Adipose tissue (tissue), 3 donors: Measurements from ENCODE around the gene FRMD6. TPM values are rescaled to one million over a fixed set of nuclear protein-coding genes. Genes with fewer than 3 reads are reported as not detected.
A peak's percentile ranks its signal among the peaks of the same experiment; 100 is the strongest.

Experiments
- H3K27ac ChIP-seq: one replicate; pipeline ENCODE4 v1.5.1; 2013; ENCODE audit warnings: low read depth, low read length
- WGBS, 3 donors: extraction: QIAGEN DNeasy Blood & Tissue Kit; methylation state at CpG; one replicate each; pipeline ENCODE4 v1.1.7; 2013; 5-methylcytosine and 5-hydroxymethylcytosine counted together
- polyA plus RNA-seq, 3 donors: library from polyadenylated mRNA; stranded (reverse); fragments of 200-250 nt; gene quantifications; one replicate each; pipeline ENCODE4 v1.2.3, GENCODE V29; 2013
- donor health status: healthy with polysubstance abuse.
- donor health status: Bipolar disorder and iron deficiency.
- donor health status: healthy.

Gene FRMD6
- polyA plus RNA-seq = 10 to 100 TPM in 1 of 3 donors, 1 to 10 TPM in 2; 2.3 to 16.3 (median 5.2) TPM

DNA sequence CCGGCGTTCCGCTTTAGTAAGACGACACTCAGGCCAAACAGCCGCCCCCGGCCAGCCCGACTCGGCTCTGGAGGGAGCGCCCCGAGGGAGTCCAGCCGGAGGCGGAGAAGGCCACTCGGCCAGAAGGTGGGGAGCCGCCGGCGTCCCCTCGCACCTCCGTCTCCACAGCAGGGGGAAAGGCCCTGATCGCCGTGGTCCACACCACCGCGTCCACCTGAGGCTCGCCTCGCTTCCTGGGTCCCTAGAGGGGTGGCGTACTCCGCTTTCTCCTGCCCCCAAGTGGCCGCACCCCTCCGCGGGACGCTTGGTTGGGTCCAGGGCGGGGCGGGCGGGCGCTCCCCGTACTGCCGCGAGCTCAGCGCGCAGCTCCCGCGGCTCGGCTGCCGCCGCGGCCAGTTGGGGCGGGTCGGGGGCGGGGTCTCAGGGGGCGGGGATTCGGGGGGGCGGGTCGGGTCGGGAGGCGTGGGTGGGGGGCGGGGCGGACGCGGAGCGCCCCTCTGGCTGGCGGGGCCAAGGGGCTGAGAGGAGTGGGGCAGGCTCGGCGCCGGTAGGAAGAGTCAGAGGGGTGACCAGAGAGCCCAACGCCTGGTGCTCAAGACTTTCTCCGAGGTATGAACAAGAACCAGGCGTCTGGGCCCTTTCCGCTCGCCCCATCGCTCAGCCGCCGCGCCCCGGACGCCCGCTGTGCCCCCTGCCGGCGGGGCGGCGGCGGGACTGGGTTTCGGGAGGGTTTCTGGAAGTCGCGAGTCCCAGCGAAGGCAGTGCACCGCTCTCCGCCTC, at the start of gene FRMD6:
TSS of gene FRMD6 (plus strand) at position 523 of the 780 bp plus-strand sequence. CDS start 37,927 bp downstream, outside the sequence.
- WGBS, 3 donors = 0 to 1% (median 0%) methylated on average over 54 to 86 of the region's 86 CpGs
- peak within 1 kb of the TSS; percentile 77 for H3K27ac ChIP-seq

DNA sequence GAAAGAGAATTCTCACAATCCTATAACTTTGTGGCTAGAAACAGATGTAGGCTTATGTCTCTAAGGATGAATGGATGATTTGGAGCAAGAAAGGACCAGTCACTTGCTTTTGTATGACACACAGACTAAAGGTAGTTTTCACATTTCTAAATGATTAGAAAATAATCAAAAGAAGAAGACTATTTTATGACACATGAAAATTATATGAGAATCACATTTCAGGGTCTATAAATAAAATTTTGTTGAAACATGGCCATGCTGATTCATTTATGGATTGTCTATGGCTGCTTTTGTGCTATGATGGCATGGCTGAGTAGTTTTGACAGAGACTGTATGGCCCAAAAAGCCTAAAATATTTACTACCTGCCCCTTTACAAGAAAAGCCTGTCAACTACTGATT, 49.4 kb upstream of the FRMD6 start:
- no peak overlapping the region for H3K27ac ChIP-seq

DNA sequence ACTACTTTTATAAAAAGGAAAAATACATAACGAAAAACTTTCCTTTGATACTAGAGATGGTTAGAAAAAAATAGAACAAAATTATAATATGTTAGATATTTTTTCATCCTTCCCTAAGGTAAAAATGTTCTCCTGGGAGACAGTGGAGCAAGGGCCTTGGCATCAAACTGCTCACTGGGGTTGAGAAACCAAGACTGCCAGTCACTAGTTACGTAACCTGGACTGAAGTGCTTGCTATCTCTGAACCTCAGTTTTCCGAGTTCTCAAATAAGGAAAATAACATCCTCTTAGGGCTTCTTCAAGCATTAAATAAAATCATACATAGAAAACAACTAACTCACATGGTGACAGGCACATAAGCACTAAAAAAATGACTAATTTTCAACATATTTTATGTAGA, 48.2 kb upstream of the FRMD6 start:
- WGBS, 3 donors = 68 to 84% (median 72%) methylated on average over 3 of the region's 3 CpGs
- no peak overlapping the region for H3K27ac ChIP-seq

DNA sequence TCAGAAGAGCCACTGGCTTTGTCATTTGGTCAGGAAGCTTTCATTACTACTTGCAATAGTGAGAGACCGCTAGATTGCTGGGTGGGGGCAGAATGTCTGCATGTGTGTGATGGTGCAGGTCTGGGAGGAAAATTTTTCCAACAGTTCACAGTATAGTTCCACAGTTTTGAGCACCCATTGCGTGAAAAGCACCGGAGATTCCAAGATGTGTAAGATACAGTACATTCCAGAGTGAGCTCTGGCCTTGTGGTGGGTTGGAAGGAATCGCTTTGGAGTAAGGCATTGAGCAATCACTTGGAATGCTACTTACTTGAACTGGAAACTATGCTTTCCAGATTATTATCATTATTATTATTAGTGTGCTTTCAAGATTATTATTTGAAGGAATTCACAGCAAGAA, 47.6 kb upstream of the FRMD6 start:
- H3K27ac ChIP-seq = no peak overlapping the region
- 65 to 81% (median 75%) methylated on average over 4 of the region's 4 CpGs for WGBS, 3 donors

DNA sequence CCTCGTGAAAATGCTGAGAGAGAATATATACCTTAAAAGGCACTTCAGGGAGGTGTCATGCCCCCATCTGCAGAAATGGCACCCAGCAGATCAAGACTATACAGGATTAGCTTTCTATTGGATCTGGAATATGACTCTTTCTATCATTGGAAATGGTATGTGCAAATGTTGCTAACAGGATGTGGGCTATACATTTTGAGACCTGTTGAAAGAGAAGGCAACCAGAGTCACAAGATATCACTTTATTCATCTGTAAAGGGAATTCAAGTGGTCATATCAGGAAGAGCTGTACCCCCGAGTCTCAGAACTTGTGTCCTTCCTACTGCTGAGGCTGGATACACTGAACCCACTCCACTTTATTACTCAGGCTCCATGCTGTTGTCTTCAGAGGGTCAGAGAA, 46.1 kb upstream of the FRMD6 start:
- WGBS, 3 donors = 72 to 78% (median 76%) methylated on average over 2 of the region's 2 CpGs
- H3K27ac ChIP-seq = no peak overlapping the region

DNA sequence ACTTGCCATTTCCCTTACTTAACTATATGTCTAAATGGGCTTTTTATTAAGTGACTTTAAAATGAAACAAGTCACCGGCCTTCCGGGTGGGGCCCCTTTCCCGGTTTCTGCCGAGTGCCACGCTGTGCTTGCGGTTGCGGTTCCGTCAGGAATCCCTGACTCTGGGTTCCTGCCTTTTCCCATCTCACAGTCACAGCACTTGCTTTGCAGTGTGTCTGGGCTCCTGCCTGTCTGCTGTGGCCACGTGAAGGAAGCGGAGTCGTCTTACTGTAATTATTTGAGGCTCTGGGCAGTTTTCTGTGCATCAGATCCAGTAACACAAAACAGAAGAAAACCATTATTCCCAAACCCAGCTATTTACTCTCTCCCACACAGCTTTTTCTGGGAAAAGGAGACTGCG, 44.0 kb upstream of the FRMD6 start:
- WGBS, 3 donors = 60 to 73% (median 70%) methylated on average over 12 of the region's 12 CpGs
- no peak overlapping the region for H3K27ac ChIP-seq

DNA sequence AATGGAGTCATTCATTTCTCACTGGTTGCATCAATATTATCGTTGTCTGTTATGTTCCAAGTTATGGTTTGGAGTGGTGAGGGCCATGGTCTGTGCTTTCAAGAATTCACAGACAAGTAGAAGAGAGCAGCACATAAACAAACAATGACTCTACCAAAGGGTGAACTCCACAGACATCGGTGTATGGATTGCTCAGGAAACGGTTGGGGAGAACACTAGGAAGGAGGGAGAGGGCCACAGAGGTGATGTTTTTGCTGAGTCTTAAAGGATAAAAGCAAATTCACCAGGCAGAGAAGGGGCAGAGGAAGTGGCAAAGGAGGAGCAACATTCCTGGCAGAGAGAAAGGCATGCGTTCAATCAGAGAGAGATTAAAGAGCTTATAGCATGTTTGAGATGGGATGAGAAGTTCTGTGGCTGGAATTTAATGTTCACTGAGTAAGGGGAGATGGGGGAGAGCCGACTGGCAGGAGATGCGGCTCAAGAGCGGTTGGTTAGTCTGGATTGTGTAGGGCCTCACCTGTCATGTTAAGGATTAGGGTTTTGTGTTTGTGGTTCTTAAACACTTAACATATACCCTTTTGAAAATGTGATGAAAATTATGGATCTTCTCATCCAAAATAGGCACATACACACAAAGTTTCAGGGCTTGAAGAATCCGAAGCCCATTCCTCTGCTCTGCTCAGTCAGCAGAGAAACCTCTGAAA, 42.3 kb upstream of the FRMD6 start:
- H3K27ac ChIP-seq = no peak overlapping the region
- 66 to 74% (median 69%) methylated on average over 8 of the region's 8 CpGs for WGBS, 3 donors

DNA sequence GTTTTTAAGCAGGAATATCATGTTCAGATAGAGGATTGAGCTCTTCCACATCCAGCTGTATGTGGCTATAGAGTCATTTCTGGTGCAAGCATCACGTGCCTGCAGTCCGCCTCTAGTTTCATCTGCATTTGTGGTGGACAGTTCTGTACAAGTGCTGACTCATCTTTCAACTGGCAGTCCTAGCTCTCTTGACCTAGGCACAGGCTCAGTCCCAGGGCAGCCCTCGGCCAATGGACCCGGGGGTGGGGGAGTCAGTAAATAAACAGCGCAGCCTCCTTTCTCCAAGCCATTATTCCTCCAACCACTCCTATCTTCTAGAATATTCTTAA, 41.8 kb upstream of the FRMD6 start:
- 89 to 94% (median 92%) methylated on average over 5 of the region's 5 CpGs for whole genome bisulfite sequencing, 3 donors
- no peak overlapping the region for H3K27ac ChIP-seq

DNA sequence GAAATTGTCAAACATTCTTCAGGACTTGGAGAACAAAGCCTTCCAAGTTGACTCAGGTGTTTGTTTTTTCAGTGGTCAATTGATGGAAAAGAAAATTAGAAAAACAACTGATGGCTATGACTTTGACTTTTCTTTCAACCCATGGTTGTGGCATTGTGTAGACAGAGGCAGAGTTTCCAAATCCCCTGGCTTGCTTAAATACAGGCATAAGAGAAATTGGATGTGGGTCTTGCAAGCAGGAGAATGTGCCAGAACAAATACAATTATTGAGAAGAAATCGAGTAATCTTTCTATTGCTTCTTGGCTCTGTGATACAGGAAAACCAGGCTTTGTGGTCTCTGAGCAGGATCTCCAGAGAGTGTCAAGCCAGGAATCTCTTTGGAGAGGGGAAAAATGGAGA, 40.9 kb upstream of the FRMD6 start:
- 48 to 63% (median 59%) methylated on average over 1 of the region's 1 CpG for WGBS, 3 donors
- no peak overlapping the region for H3K27ac ChIP-seq

DNA sequence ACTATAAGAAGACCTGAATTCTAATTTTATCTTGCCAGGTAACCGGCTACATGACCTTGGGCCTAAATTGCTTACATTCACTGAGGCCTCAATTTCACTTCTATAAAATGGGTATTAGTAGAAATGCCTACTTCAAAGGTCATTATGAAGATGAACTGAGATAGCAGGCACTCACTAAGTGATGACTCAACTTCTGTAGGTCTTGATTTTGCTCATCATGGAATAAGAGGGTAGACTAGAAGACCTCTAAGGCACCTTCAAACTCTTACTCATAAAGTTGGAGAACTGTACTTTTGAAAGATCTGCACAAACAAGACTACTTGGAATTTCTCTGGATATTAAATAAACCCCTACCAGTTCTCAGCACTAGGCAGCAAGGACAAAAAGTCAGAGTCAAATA, 39.3 kb upstream of the FRMD6 start:
- 35 to 89% (median 85%) methylated on average over 1 of the region's 1 CpG for WGBS, 3 donors
- H3K27ac ChIP-seq = no peak overlapping the region

DNA sequence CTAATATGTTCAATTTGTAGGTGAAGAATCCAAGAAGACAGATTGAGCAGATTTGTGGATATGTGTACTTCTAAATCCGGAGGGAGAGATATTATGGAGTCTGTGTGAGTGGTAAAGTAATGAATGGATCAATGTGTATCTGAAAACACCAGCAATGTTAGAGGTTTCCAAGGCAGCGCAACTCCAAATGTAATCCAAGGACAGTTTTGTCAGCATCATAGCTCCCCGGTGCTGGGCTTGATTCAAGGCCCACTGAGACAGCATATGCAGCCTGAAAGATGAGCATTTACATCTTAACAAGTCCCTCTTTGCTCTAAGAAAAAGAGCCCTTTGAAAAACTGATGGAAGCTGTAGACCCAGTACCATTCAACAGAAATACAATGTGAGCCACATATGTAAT, 38.3 kb upstream of the FRMD6 start:
- WGBS, 3 donors = 57 to 88% (median 81%) methylated on average over 3 of the region's 3 CpGs

DNA sequence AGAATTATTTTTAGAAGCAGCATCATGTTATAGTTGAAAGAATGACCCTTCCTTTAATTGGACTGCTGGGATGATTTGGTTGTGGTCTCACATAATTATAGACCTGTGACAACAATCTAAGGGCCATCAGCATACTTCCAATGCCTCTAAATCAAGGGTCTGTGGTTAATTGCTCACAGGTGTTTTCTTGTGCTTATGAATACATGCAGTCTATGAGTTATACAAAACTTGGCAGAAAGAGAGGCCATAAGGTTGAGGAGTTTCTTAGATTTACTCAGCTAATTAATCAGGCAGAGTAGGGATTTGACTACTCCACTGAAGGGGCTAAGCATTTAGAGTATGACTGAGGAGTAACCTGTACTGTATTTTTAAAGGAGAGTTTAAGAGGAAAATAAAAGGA, 37.0 kb upstream of the FRMD6 start:
- H3K27ac ChIP-seq = no peak overlapping the region

More for the DNA sequence above, 38.3 kb upstream of the FRMD6 start:
- no peak overlapping the region for H3K27ac ChIP-seq

DNA sequence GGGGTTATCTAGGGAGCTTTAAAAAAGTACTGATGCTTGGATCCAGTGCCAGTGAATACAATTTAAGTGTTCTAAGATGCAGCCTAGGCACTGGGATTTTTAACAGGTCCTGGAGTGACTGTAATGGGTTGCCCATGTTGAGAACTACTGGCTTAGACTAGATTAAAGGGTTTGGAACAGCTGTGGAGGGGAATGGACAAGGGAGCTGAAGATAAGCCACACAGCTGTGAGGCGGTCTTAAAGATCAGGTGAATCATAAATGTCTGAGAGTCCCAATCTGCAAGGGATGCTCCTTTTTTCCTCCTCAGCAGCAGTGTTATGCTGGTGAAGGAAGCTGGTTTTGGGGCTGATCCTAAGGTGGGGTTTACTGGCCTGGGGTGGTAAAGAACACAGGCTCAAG, 35.5 kb upstream of the FRMD6 start:
- no peak overlapping the region for H3K27ac ChIP-seq
- WGBS, 3 donors = 89 to 100% (median 95%) methylated on average over 1 of the region's 1 CpG

DNA sequence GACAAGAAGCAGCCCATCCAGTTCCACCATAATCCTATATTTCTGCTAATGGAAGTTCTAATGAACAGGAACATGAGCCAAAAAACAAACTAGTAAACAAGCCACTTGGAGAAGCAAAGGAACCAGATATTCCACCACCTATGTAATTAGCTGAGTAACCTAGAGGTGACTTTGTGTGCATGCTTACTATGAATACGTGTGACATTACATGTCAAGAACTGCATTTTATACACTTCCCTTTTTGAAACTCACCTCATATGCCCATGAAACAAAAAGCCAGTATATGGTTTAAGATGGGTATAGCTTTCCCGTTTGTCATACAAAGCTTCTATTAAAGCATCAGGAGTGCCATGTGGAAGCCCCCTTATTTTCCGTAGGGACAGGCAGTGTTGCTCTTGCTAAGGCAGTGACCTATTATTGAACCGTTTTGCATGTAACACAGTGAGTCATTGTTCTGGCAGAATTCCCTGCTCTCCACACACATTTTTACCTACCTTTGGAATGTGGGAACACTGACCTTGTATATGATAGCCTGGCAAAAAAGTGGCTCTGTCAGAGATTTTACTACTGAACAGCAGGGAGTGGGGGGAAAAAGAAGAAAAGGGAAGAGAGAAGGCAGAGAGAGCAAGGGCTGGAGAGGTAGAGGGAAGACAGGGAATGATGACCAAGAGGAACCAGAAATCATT, 34.8 kb upstream of the FRMD6 start:
- no peak overlapping the region for H3K27ac ChIP-seq
- WGBS, 3 donors = 28 to 57% (median 53%) methylated on average over 4 of the region's 4 CpGs

DNA sequence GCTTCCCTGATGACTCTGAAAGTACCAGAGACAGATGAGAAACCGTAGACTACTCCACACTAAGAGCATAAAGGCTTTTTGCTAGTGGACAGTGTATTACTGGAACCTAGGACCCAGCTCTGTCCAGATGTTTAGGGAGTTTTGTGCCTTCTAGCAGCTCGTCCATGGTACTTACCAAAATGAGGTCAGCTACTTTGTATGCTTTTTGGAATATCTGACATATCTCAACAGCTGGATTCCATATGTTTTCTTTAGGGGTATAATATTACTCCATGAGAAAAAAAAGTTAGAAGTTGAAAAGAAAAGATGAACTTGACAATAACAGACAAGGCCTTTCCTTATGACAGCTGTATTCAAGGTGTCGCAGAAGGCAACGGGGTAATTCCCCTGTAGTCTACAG, 32.1 kb upstream of the FRMD6 start:
- no peak overlapping the region for H3K27ac ChIP-seq
- 73 to 87% (median 78%) methylated on average over 4 of the region's 4 CpGs for WGBS, 3 donors

DNA sequence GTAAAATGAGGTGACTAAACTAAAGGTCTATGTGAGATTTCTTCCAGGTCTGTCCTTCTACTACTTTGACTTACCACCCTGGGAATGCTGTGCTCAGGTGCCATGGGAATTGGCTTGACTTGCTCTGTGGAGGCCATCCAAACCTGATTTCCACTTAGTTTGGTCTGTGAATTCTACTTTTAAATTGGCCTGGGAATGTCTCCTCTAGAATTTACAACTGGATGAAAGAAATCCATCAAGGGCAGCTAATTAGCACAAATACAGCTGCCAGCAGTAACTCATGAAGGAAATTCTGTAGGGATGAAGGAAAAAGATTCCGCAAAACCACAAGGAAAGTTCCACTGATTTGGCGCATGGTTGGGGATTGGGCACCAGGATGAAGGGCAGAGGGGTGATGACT, 31.7 kb upstream of the FRMD6 start:
- 98 to 100% (median 98%) methylated on average over 2 of the region's 2 CpGs for WGBS, 3 donors
- no peak overlapping the region for H3K27ac ChIP-seq

DNA sequence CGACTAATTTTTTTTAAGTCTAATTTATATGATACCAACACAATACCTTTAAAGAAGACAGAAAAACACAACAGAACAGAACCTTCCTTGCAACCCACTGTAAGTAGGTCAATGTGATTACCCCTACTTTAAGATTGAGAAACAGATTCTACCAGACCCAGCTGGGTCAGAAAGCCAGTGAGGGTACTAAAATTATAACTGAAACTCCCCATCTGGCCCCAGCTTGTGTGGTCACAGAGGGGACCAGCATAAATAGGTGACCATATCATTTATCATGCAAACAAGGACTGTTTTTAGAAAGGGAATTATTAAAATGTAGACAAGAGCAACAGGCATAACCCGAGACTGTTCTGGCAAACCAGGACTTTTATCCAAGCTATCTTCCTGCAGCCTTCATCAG, 30.1 kb upstream of the FRMD6 start:
- WGBS, 3 donors = 85 to 91% (median 89%) methylated on average over 2 of the region's 2 CpGs
- no peak overlapping the region for H3K27ac ChIP-seq

DNA sequence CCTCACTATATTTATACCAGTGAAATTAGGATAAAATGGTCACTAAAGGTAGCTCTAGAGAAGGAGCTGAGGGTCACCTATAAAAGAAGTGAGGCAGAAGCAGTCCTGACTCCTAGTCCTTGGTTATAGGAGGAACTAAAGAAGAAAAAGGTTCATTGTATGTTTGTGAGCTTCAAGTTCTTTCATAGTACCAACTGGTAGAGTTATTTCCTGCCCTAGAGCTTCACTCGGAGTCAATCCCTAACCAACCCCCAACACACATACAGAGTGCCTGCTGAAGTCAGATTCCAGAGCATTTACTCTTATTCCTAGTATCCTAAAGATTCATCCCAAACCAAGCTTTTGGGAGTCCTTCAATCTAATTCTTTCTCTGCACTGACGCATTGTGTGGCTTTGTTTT, 29.3 kb upstream of the FRMD6 start:
- H3K27ac ChIP-seq = no peak overlapping the region
- 74 to 93% (median 84%) methylated on average over 2 of the region's 2 CpGs for WGBS, 3 donors

DNA sequence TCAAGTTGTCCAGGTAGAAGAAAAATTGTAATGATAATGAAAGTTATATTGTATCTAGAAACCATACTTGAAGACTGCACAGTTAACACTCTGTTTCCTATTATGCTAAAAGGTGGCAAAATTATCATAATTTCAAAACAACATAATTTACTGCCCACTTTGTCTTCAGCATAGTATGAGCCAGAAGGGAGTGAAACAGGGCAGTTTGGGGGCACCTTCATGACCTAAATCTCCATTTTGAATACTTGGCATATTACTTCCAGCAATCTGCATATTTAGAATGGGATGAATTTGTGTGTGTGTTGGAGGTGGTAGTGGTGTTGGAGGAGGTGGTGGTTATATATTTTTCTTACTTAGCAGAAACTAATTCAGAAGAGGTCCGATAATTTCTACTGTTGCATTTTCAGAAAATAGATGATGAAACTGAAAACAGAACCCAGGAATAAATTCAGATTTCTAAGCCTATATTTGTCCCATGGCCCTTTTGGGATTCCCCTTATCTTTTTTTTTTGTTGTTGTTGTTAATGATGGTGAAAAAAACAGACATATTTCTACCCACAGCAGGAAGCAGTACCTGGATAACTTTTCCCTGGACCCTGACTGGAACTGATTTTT, 26.6 kb upstream of the FRMD6 start:
- 89 to 97% (median 91%) methylated on average over 1 of the region's 1 CpG for WGBS, 3 donors
- no peak overlapping the region for H3K27ac ChIP-seq
